ENCODE results near the gene ARFGAP3. TPM values are rescaled to one million over a fixed set of nuclear protein-coding genes. Genes with fewer than 3 reads are reported as not detected.

The ARFGAP3 gene
- polyA plus RNA-seq, 1 experiment: 69.4 TPM

GRCh38 chr22:42856179-42856864, 751 bp downstream of the ARFGAP3 start:
- Histone ChIP-seq H3K27ac (ENCODE audit: low read depth, low read length) (peak overlapping the region; percentile 88), H3K9me3 (ENCODE audit: control insufficient read depth, insufficient read depth, low read length) (peaks cover 8% of the 10 kb centered on the region; the same call in 1 of the 2 replicates), H3K4me3 (ENCODE audit: low read depth, low read length) (peak overlapping the region; percentile 93), H3K27me3 (ENCODE audit: control insufficient read depth, insufficient read depth, low read length) (no peaks in the 10 kb centered on the region)
- POLR2A ChIA-PET: interaction anchor here (0.6 to 1.9 kb wide), 6 partner anchors 13 to 820 kb away, joined by 5 to 14 read pairs (median 6); partner anchors contain the start of gene PACSIN2
- TF ChIP-seq CTCF (IDR thresholded peaks at IDR 0.05; ENCODE audit: low read depth, low read length): no peak
- CTCF ChIA-PET: no interaction called here
- DNase-seq (ENCODE audit: low read depth, low spot score): no peak

GRCh38 chr22:42855721-42856120, 1.4 kb downstream of the ARFGAP3 start:
- Histone ChIP-seq H3K27ac (ENCODE audit: low read depth, low read length) (no peak overlapping the region), H3K9me3 (ENCODE audit: control insufficient read depth, insufficient read depth, low read length) (peaks cover 8% of the 10 kb centered on the region; the same call in 1 of the 2 replicates), H3K27me3 (ENCODE audit: control insufficient read depth, insufficient read depth, low read length) (no peaks in the 10 kb centered on the region), H3K4me3 (ENCODE audit: low read depth, low read length) (peak overlapping the region; percentile 93)
- DNase-seq (ENCODE audit: low read depth, low spot score): no peak
- CTCF ChIA-PET: no interaction called here
- POLR2A ChIA-PET: interaction anchor here (1.7 to 1.9 kb wide), 3 partner anchors 12 to 159 kb away, joined by 6 to 14 read pairs (median 6); partner anchors contain the start of gene PACSIN2
- TF ChIP-seq CTCF (IDR thresholded peaks at IDR 0.05; ENCODE audit: low read depth, low read length): no peak

GRCh38 chr22:42855211-42855610, 1.9 kb downstream of the ARFGAP3 start:
- CTCF ChIA-PET: interaction anchor here (1.0 to 1.1 kb wide), 2 partner anchors 35 to 234 kb away, joined by 3 read pairs; no protein-coding TSS in a partner anchor
- H3K4me3 ChIP-seq (ENCODE audit: low read depth, low read length): peak overlapping the region; percentile 93
- no peak for TF ChIP-seq CTCF (IDR thresholded peaks at IDR 0.05; ENCODE audit: low read depth, low read length)
- no peak for DNase-seq (ENCODE audit: low read depth, low spot score)
- POLR2A ChIA-PET: interaction anchor here (0.7 kb wide), 1 partner anchor 50 kb away, joined by 4 read pairs; no protein-coding TSS in a partner anchor
- H3K9me3 ChIP-seq (ENCODE audit: control insufficient read depth, insufficient read depth, low read length): peaks cover 8% of the 10 kb centered on the region; the same call in 1 of the 2 replicates
- H3K27me3 ChIP-seq (ENCODE audit: control insufficient read depth, insufficient read depth, low read length): no peaks in the 10 kb centered on the region
- no peak overlapping the region for H3K27ac ChIP-seq (ENCODE audit: low read depth, low read length)

GRCh38 chr22:42848941-42849550, 8.0 kb downstream of the ARFGAP3 start:
- no peaks in the 10 kb centered on the region for H3K9me3 ChIP-seq (ENCODE audit: control insufficient read depth, insufficient read depth, low read length)
- TF ChIP-seq CTCF (IDR thresholded peaks at IDR 0.05; ENCODE audit: low read depth, low read length): no peak
- H3K4me3 ChIP-seq (ENCODE audit: low read depth, low read length): no peak overlapping the region
- ChIA-PET CTCF (interaction anchor here (1.2 kb wide), 1 partner anchor 29 kb away, joined by 6 read pairs; no protein-coding TSS in a partner anchor), POLR2A (no interaction called here)
- H3K27me3 ChIP-seq (ENCODE audit: control insufficient read depth, insufficient read depth, low read length): no peaks in the 10 kb centered on the region
- no peak overlapping the region for H3K27ac ChIP-seq (ENCODE audit: low read depth, low read length)
- DNase-seq (ENCODE audit: low read depth, low spot score): no peak

GRCh38 chr22:42847110-42847509, 10.0 kb downstream of the ARFGAP3 start:
- no peak overlapping the region for H3K27ac ChIP-seq (ENCODE audit: low read depth, low read length)
- H3K27me3 ChIP-seq (ENCODE audit: control insufficient read depth, insufficient read depth, low read length): no peaks in the 10 kb centered on the region
- H3K9me3 ChIP-seq (ENCODE audit: control insufficient read depth, insufficient read depth, low read length): no peaks in the 10 kb centered on the region
- no peak for DNase-seq (ENCODE audit: low read depth, low spot score)
- no peak for TF ChIP-seq CTCF (IDR thresholded peaks at IDR 0.05; ENCODE audit: low read depth, low read length)
- ChIA-PET POLR2A (no interaction called here), CTCF (interaction anchor here (0.6 to 1.3 kb wide), 2 partner anchors 27 to 166 kb away, joined by 3 read pairs; no protein-coding TSS in a partner anchor)
- no peak overlapping the region for H3K4me3 ChIP-seq (ENCODE audit: low read depth, low read length)
